VCaP (cell line): ENCODE data around the gene ELAVL1.

Experiments used
- H3K27ac ChIP-seq: fragments of 450-650 bp; 2 replicates; pipeline ENCODE4 v1.5.1; 2017
- TF ChIP-seq, protein P1 (sequence below): fragments of 450-650 bp; conservative IDR thresholded peaks from 2 replicates; pipeline ENCODE4 v1.5.1; 2017; ENCODE audit warnings: mild to moderate bottlenecking, moderate library complexity

Gene ELAVL1

DNA sequence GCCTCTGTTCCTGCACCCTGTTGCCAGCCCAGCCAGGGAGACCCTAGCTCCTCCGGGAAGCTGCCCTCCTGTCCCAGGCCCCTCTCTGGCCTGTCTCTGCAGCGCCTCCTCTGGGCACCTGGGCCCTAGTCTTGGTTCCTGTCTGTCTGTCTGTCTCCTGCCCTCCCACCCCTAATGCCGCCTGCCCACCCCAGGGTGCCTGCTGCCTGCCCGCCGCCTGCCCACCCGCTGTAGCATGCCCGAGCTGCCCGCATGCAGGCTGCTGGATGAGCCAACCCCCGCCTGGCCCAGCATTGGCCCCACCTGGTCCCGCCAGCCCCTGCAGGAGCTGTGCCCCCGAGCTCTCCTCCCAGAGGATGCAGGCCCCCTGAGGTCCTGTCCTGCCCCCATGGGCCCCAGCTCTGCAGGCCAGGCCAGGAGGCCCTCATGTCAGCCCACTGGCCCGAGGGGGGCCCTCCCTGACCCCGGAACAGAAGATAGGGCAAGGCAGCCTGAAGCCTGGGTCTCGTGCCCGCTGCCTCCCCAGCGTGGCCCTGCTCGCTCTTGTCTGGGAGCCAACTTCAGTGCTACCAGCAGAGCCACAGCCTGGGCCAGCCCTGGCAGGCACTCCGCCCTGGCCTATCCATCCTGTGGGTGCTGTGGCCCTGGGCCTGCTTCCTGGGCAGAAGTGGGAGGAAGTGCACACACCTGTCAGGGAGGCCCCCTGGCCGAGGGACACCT, 96.5 kb downstream of the ELAVL1 start:
- H3K27ac ChIP-seq: no peak overlapping the region
- TF ChIP-seq, protein P1, sequence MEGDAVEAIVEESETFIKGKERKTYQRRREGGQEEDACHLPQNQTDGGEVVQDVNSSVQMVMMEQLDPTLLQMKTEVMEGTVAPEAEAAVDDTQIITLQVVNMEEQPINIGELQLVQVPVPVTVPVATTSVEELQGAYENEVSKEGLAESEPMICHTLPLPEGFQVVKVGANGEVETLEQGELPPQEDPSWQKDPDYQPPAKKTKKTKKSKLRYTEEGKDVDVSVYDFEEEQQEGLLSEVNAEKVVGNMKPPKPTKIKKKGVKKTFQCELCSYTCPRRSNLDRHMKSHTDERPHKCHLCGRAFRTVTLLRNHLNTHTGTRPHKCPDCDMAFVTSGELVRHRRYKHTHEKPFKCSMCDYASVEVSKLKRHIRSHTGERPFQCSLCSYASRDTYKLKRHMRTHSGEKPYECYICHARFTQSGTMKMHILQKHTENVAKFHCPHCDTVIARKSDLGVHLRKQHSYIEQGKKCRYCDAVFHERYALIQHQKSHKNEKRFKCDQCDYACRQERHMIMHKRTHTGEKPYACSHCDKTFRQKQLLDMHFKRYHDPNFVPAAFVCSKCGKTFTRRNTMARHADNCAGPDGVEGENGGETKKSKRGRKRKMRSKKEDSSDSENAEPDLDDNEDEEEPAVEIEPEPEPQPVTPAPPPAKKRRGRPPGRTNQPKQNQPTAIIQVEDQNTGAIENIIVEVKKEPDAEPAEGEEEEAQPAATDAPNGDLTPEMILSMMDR: no peak
